Fibroblast of lung (primary cell): ENCODE data around the gene ZNF672. TPM values are rescaled to one million over a fixed set of nuclear protein-coding genes. Genes with fewer than 3 reads are reported as not detected.

Experiments used
- DNase-seq, 2 donors: peaks; one replicate each; pipeline versions ENCODE4 v3.0.0 to v3.0.0-alpha.2; 2010; ENCODE audit warnings: low read depth in 2 of 2
- H2AFZ ChIP-seq: 2 replicates; pipeline ENCODE4 v1.5.1; 2012; ENCODE audit warnings: low read length, control low read depth, inconsistent platforms
- H3K27ac ChIP-seq: 2 replicates; pipeline ENCODE4 v1.5.1; 2011; ENCODE audit warnings: low read length, control low read depth; ENCODE audit not compliant: insufficient read depth
- H3K27me3 ChIP-seq: 2 replicates; pipeline ENCODE4 v1.5.1; 2011; ENCODE audit warnings: mild to moderate bottlenecking, low read length; ENCODE audit not compliant: control insufficient read depth, insufficient read depth
- H3K36me3 ChIP-seq: 2 replicates; pipeline ENCODE4 v1.5.1; 2011; ENCODE audit warnings: low read length; ENCODE audit not compliant: control insufficient read depth, insufficient read depth
- H3K4me1 ChIP-seq: 2 replicates; pipeline ENCODE4 v1.5.1; 2011; ENCODE audit warnings: low read length; ENCODE audit not compliant: control insufficient read depth, insufficient read depth; ENCODE audit errors: extremely low read depth
- H3K4me2 ChIP-seq: 2 replicates; pipeline ENCODE4 v1.5.1; 2011; ENCODE audit warnings: low read length, control low read depth; ENCODE audit not compliant: insufficient read depth; ENCODE audit errors: extremely low read depth
- H3K4me3 ChIP-seq, 4 experiments: fragments of 200-600 bp in 1 of 4; sonication (generic) in 1 of 4; replicated peaks in 1 of 4; 2 replicates each; pipeline ENCODE4 v1.5.1; 2011 to 2016; ENCODE audit warnings: low read length in 4 of 4, low read depth in 3 of 4, mild to moderate bottlenecking in 3 of 4, control low read depth in 2 of 4, inconsistent platforms in 1 of 4, mixed read lengths in 1 of 4; ENCODE audit not compliant: insufficient read depth in 1 of 4; ENCODE audit errors: control extremely low read depth in 1 of 4
- H3K79me2 ChIP-seq: 2 replicates; pipeline ENCODE4 v1.5.1; 2012; ENCODE audit warnings: mild to moderate bottlenecking, low read length, inconsistent platforms; ENCODE audit not compliant: control insufficient read depth, insufficient read depth
- H3K9ac ChIP-seq: 2 replicates; pipeline ENCODE4 v1.5.1; 2011; ENCODE audit warnings: mild to moderate bottlenecking, low read length, control low read depth; ENCODE audit not compliant: insufficient read depth
- H3K9me3 ChIP-seq: 2 replicates; pipeline ENCODE4 v1.5.1; 2012; ENCODE audit warnings: low read depth, low read length; ENCODE audit not compliant: control insufficient read depth, insufficient read depth
- H4K20me1 ChIP-seq: 2 replicates; pipeline ENCODE4 v1.5.1; 2011; ENCODE audit warnings: low read length; ENCODE audit not compliant: control insufficient read depth, insufficient read depth; ENCODE audit errors: extremely low read depth
- EZH2 ChIP-seq: IDR thresholded peaks from 2 replicates; pipeline ENCODE4 v1.5.1; 2012; ENCODE audit warnings: low read length, control low read depth, mild to moderate bottlenecking; ENCODE audit errors: missing control alignments
- polyA plus RNA-seq, 2 donors: library from polyadenylated mRNA; depleted of rRNA in 1 of 2; stranded (reverse) in 1 of 2; unstranded in 1 of 2; fragments of >200 nt; gene quantifications; 2 replicates each; pipeline ENCODE4 v1.2.1, GENCODE V29; 2011 to 2012; ENCODE audit warnings: missing spikeins in 1 of 2
- total RNA-seq: library from RNA; depleted of rRNA; stranded (reverse); fragments of >200 nt; gene quantifications from 2 replicates; pipeline ENCODE4 v1.2.1, GENCODE V29; 2014
- TF ChIP-seq, protein P1 (sequence below), 2 donors: IDR thresholded peaks in 1 of 2; conservative IDR thresholded peaks in 1 of 2; 1 replicate in 1 of 2; 2 replicates in 1 of 2; pipeline ENCODE4 v1.5.1; 2011 to 2012; ENCODE audit warnings: low read length in 2 of 2, control low read depth in 1 of 2, inconsistent platforms in 1 of 2, low read depth in 1 of 2, mild to moderate bottlenecking in 1 of 2

ZNF672 gene
- total and polyA plus RNA-seq, 2 donors (not counting 1 experiment from before 2014, with no cell fraction given): 10.3 to 15.5 TPM

DNA sequence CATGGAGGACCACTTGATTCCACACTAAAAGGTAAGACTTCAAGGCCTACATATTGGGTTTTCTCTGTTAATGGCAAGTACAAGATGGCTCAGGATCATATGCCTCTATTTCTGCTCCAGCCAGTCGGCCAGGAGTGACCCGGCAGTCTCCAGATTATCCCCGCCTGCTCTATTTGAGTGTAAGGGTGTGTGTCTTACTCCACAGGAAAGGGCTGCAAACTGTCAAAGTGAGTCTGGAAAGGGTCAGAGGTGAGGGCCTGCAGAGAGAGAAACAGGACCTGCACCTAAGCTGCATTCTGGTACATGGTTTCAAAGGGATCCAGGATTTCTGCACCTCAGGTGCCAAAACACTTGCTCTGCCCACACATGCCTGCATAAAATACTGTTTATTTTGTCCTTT lies 11.6 kb downstream of the ZNF672 start:
- Histone ChIP-seq H3K4me2 (no peak overlapping the region), H3K36me3 (peaks cover 25% of the 10 kb centered on the region), H3K27me3 (no peaks in the 10 kb centered on the region), H3K9ac (no peak overlapping the region), H3K4me1 (no peaks in the 10 kb centered on the region), H4K20me1 (no peaks in the 10 kb centered on the region), H3K4me3 (no peak overlapping the region), H2AFZ (no peak overlapping the region), H3K9me3 (no peaks in the 10 kb centered on the region), H3K27ac (no peak overlapping the region), H3K79me2 (no peaks in the 10 kb centered on the region)
- no peak for DNase-seq
- TF ChIP-seq, protein P1, sequence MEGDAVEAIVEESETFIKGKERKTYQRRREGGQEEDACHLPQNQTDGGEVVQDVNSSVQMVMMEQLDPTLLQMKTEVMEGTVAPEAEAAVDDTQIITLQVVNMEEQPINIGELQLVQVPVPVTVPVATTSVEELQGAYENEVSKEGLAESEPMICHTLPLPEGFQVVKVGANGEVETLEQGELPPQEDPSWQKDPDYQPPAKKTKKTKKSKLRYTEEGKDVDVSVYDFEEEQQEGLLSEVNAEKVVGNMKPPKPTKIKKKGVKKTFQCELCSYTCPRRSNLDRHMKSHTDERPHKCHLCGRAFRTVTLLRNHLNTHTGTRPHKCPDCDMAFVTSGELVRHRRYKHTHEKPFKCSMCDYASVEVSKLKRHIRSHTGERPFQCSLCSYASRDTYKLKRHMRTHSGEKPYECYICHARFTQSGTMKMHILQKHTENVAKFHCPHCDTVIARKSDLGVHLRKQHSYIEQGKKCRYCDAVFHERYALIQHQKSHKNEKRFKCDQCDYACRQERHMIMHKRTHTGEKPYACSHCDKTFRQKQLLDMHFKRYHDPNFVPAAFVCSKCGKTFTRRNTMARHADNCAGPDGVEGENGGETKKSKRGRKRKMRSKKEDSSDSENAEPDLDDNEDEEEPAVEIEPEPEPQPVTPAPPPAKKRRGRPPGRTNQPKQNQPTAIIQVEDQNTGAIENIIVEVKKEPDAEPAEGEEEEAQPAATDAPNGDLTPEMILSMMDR (conservative IDR thresholded peaks at IDR 0.05 in 1 of 2, IDR thresholded peaks at IDR 0.05 in 1 of 2; ENCODE audit: low read depth in 1 of 2, low read length in 2 of 2): no peak
- no peak for TF ChIP-seq EZH2

DNA sequence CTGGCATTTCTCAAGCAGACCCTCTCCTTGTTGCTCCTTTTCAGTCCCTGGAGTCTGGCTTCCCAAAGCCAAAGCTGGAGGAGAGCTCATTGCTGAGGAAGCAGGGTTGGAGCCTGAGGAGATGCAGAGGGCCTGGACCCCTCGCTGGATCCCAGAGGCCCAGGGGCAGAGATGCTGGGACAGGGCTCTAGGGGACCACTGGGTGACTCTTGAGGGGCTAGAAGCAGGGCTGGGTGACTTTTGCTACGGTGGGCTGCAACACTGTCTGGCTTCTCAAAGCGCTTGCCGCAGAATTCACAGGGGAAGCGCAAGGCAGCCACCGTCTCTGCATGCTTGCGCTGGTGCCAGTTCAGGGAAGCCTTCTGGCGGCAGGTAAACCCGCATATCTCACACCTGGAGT lies 12.1 kb downstream of the ZNF672 start:
- H4K20me1 ChIP-seq: no peaks in the 10 kb centered on the region
- no peak overlapping the region for H3K9ac ChIP-seq
- no peak overlapping the region for H3K4me3 ChIP-seq
- no peaks in the 10 kb centered on the region for H3K9me3 ChIP-seq
- DNase-seq: no peak
- H3K79me2 ChIP-seq: no peaks in the 10 kb centered on the region
- H3K4me1 ChIP-seq: no peaks in the 10 kb centered on the region
- no peak overlapping the region for H2AFZ ChIP-seq
- no peak for TF ChIP-seq EZH2
- TF ChIP-seq, protein P1 (conservative IDR thresholded peaks at IDR 0.05 in 1 of 2, IDR thresholded peaks at IDR 0.05 in 1 of 2; ENCODE audit: low read depth in 1 of 2, low read length in 2 of 2): no peak
- H3K27me3 ChIP-seq: no peaks in the 10 kb centered on the region
- no peak overlapping the region for H3K27ac ChIP-seq
- no peak overlapping the region for H3K4me2 ChIP-seq
- H3K36me3 ChIP-seq: peaks cover 28% of the 10 kb centered on the region

DNA sequence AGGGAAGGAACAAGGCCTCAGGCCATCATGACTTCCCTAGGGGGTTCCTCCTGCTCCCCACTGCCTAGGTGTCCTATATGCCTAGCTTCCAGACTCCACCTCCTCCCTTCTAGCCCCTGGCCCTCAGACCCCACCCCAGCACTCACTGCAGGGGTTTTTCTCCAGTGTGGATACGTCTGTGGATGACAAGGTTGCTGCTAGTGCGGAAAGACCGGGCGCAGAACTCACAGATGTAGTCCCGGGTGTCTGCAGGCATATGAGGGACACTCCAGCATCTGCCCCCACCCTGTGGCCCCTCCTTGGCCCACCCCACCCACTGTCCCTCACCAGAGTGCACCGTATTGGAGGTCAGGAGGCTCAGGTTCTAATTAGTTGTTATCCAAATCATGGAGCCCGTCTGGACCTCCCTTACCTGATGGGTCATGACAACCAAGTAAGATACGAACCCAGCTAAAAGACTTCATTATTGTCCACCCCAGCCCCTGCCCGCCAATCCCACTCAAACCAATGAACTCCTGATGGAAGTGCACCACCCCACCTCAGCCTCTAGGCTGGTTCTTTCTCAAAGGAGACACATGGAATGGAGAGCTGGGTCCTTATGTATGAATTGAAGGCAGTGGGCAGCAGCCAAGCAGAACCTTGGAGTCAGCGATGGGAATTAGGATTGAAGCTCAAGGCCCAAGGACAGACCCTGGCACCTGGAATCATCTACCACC lies 12.7 kb downstream of the ZNF672 start:
- H3K36me3 ChIP-seq: peaks cover 28% of the 10 kb centered on the region
- no peak overlapping the region for H3K4me3 ChIP-seq
- DNase-seq: no peak
- H4K20me1 ChIP-seq: no peaks in the 10 kb centered on the region
- H3K27ac ChIP-seq: no peak overlapping the region
- H3K9ac ChIP-seq: no peak overlapping the region
- no peaks in the 10 kb centered on the region for H3K4me1 ChIP-seq
- H3K9me3 ChIP-seq: no peaks in the 10 kb centered on the region
- no peak overlapping the region for H2AFZ ChIP-seq
- H3K4me2 ChIP-seq: no peak overlapping the region
- TF ChIP-seq, protein P1 (conservative IDR thresholded peaks at IDR 0.05 in 1 of 2, IDR thresholded peaks at IDR 0.05 in 1 of 2; ENCODE audit: low read depth in 1 of 2, low read length in 2 of 2): no peak
- no peak for TF ChIP-seq EZH2
- H3K27me3 ChIP-seq: no peaks in the 10 kb centered on the region
- H3K79me2 ChIP-seq: no peaks in the 10 kb centered on the region
